Endothelial cell of umbilical vein (primary cell): ENCODE data around the gene TMEM181.

Experiments
- CTCF ChIP-seq, 2 donors: IDR thresholded peaks; 1 replicate in 1 of 2; 2 replicates in 1 of 2; pipeline ENCODE4 v1.5.1; 2011; ENCODE audit warnings: low read length in 2 of 2, mild to moderate bottlenecking in 2 of 2, moderate library complexity in 2 of 2, control low read depth in 1 of 2, inconsistent platforms in 1 of 2, low read depth in 1 of 2; ENCODE audit not compliant: insufficient read depth in 1 of 2; ENCODE audit errors: extremely low read depth in 1 of 2
- EZH2 ChIP-seq: IDR thresholded peaks from 2 replicates; pipeline ENCODE4 v1.6.1; 2012; ENCODE audit warnings: borderline replicate concordance, low read depth, mild to moderate bottlenecking, moderate library complexity, low read length, inconsistent platforms; ENCODE audit not compliant: severe bottlenecking
- FOS ChIP-seq: IDR thresholded peaks from 2 replicates; pipeline ENCODE4 v1.6.1; 2011; ENCODE audit warnings: mild to moderate bottlenecking, low read length, moderate library complexity, borderline replicate concordance; ENCODE audit not compliant: insufficient read depth
- GATA2 ChIP-seq: IDR thresholded peaks from 2 replicates; pipeline ENCODE4 v1.7.0; 2011; ENCODE audit warnings: low read depth, mild to moderate bottlenecking, moderate library complexity, mixed read lengths, low read length; ENCODE audit not compliant: insufficient read length, insufficient read depth
- MAX ChIP-seq: IDR thresholded peaks from 2 replicates; pipeline ENCODE4 v1.6.1; 2011; ENCODE audit not compliant: insufficient read depth, insufficient read length
- MYC ChIP-seq: IDR thresholded peaks from one replicate; pipeline ENCODE4 v1.6.1; 2011; ENCODE audit warnings: mild to moderate bottlenecking, low read depth, low read length
- POLR2A ChIP-seq: IDR thresholded peaks from 2 replicates; pipeline ENCODE4 v1.6.1; 2012; ENCODE audit warnings: low read depth, mild to moderate bottlenecking, control low read depth, low read length
- POLR2AphosphoS5 ChIP-seq: IDR thresholded peaks from 2 replicates; pipeline ENCODE4 v1.6.1; 2012; ENCODE audit warnings: low read depth, mild to moderate bottlenecking, control low read depth, low read length, moderate library complexity; ENCODE audit not compliant: insufficient read depth

- TF ChIP-seq CTCF (IDR thresholded peaks at IDR 0.05; ENCODE audit: extremely low read depth in 1 of 2, insufficient read depth in 1 of 2, low read depth in 1 of 2, low read length in 2 of 2) = no peak
- no peak for TF ChIP-seq POLR2A
- TF ChIP-seq EZH2 = no peak
- TF ChIP-seq GATA2 = no peak
- TF ChIP-seq MYC = no peak
- TF ChIP-seq MAX = no peak
- TF ChIP-seq FOS = no peak
- no peak for TF ChIP-seq POLR2AphosphoS5
These were observed 124.9 kb downstream of the TMEM181 start for GRCh38 chr6:158684745-158685324.
